HepG2 (cell line): ENCODE measurements around the gene VCL. TPM values are rescaled to one million over a fixed set of nuclear protein-coding genes. Genes with fewer than 3 reads are reported as not detected.

Experiments used
- ATAC-seq: fragments of 200-7000 bp; cut with Tn5 transposase; 3 replicates; pipeline ENCODE4 v1.9.1; 2020; ENCODE audit warnings: mild to moderate bottlenecking, moderate library complexity
- BruUV-seq: library from RNA; stranded (reverse); fragments of 400-500 nt; replicated peaks from 2 replicates; lab custom pipeline; 2021; lab: Mats Ljungman, UMichigan
- CTCF ChIA-PET: fragments of 300-600 bp; formaldehyde crosslinking; extraction: SDS; loops from one replicate; lab custom pipeline; 2021; ENCODE audit warnings: low total read pairs, inconsistent platforms, low intra/inter-chr PET ratio; lab: Yijun Ruan, JAX
- POLR2A ChIA-PET: fragments of 350-600 bp; sonication (Branson Sonifier 250); formaldehyde crosslinking; loops from one replicate; lab custom pipeline; 2020; ENCODE audit warnings: antibody characterized with exemption, inconsistent platforms; lab: Yijun Ruan, JAX
- DNase-seq: peaks from one replicate; pipeline ENCODE4 v3.0.0-alpha.2; 2015; ENCODE audit warnings: low spot score
- FAIRE-seq: peaks from 3 replicates; lab custom pipeline; 2011; peaks lifted over from hg19 to GRCh38; lab: Jason Lieb, UNC
- H2AFZ ChIP-seq: one replicate; pipeline ENCODE4 v1.6.1; 2011; ENCODE audit warnings: low read length, inconsistent platforms
- H3K27ac ChIP-seq: fragments of 300-600 bp; 3 replicates; pipeline ENCODE4 v1.8.0; 2011; ENCODE audit warnings: mixed run types, mild to moderate bottlenecking, mixed read lengths, low read length, inconsistent platforms; ENCODE audit not compliant: insufficient read depth; ENCODE audit errors: extremely low read length
- H3K27me3 ChIP-seq, 2 experiments: fragments of 200-600 bp in 1 of 2; 2 replicates in 1 of 2; 3 replicates in 1 of 2; pipeline versions ENCODE4 v1.6.0 to v1.8.0; 2011; ENCODE audit warnings: low read length in 2 of 2, mild to moderate bottlenecking in 2 of 2, moderate library complexity in 2 of 2, inconsistent platforms in 1 of 2; ENCODE audit not compliant: insufficient read depth in 2 of 2, control insufficient read depth in 1 of 2
- H3K36me3 ChIP-seq, 2 experiments: fragments of 200-600 bp in 1 of 2; replicated peaks in 1 of 2; 2 replicates in 1 of 2; 3 replicates in 1 of 2; pipeline versions ENCODE4 v1.5.1 to v1.8.0; 2011; ENCODE audit warnings: low read length in 2 of 2, inconsistent platforms in 1 of 2; ENCODE audit not compliant: insufficient read depth in 2 of 2, control insufficient read depth in 1 of 2
- H3K4me1 ChIP-seq: 2 replicates; pipeline ENCODE4 v1.5.1; 2012; ENCODE audit warnings: low read length, inconsistent platforms; ENCODE audit not compliant: insufficient read depth
- H3K4me2 ChIP-seq: 2 replicates; pipeline ENCODE4 v1.6.0; 2011; ENCODE audit warnings: low read depth, low read length, inconsistent platforms
- H3K4me3 ChIP-seq, 3 experiments: fragments of 200-600 bp in 1 of 3; sonication (generic), shearing (Covaris generic) in 1 of 3; replicated peaks in 1 of 3; 2 replicates each; pipeline ENCODE4 v1.5.1; 2011 to 2016; ENCODE audit warnings: low read length in 3 of 3, inconsistent platforms in 2 of 3, low read depth in 2 of 3, mild to moderate bottlenecking in 2 of 3, control low read depth in 1 of 3, mixed read lengths in 1 of 3; ENCODE audit not compliant: insufficient read depth in 1 of 3
- H3K79me2 ChIP-seq: one replicate; pipeline ENCODE4 v1.6.1; 2011; ENCODE audit warnings: low read length, inconsistent platforms; ENCODE audit not compliant: insufficient read depth
- H3K9ac ChIP-seq: 2 replicates; pipeline ENCODE4 v1.6.0; 2011; ENCODE audit warnings: mild to moderate bottlenecking, low read depth, low read length, inconsistent platforms; ENCODE audit not compliant: insufficient read depth
- H3K9me3 ChIP-seq: 2 replicates; pipeline ENCODE4 v1.5.1; 2012; ENCODE audit warnings: mild to moderate bottlenecking, low read length
- H4K20me1 ChIP-seq: 2 replicates; pipeline ENCODE4 v1.6.0; 2011; ENCODE audit warnings: inconsistent platforms, mild to moderate bottlenecking, low read length, moderate library complexity; ENCODE audit not compliant: insufficient read depth
- ARID2 ChIP-seq: sonication (generic); formaldehyde crosslinking; IDR thresholded peaks from 2 replicates; pipeline ENCODE4 v1.8.1; 2022; ENCODE audit warnings: mild to moderate bottlenecking, missing genetic modification reagents, borderline replicate concordance
- ATRX ChIP-seq: sonication (generic); formaldehyde crosslinking; IDR thresholded peaks from 2 replicates; pipeline ENCODE4 v1.4.0; 2020; ENCODE audit warnings: missing genetic modification reagents, borderline replicate concordance
- CREM ChIP-seq, 2 experiments: sonication (generic) in 1 of 2; formaldehyde crosslinking in 1 of 2; IDR thresholded peaks; 2 replicates each; pipeline versions ENCODE4 v1.4.0 to v1.6.1; 2016 to 2020; ENCODE audit warnings: antibody characterized with exemption in 1 of 2, mild to moderate bottlenecking in 1 of 2, missing genetic modification reagents in 1 of 2
- ELF4 ChIP-seq: sonication (generic); formaldehyde crosslinking; IDR thresholded peaks from 2 replicates; pipeline ENCODE4 v1.5.0; 2020; ENCODE audit warnings: missing genetic modification reagents, mild to moderate bottlenecking, moderate library complexity, borderline replicate concordance
- EP300 ChIP-seq, 3 experiments: sonication (generic) in 1 of 3; formaldehyde crosslinking in 1 of 3; IDR thresholded peaks; 2 replicates each; pipeline versions ENCODE4 v1.5.1 to v1.6.1; 2011 to 2020; ENCODE audit warnings: low read depth in 2 of 3, low read length in 2 of 3, borderline replicate concordance in 1 of 3, improper control_type of control experiment in 1 of 3, mild to moderate bottlenecking in 1 of 3, missing genetic modification reagents in 1 of 3, moderate library complexity in 1 of 3
- GFI1 ChIP-seq: sonication (generic); formaldehyde crosslinking; IDR thresholded peaks from 2 replicates; pipeline ENCODE4 v1.5.0; 2020; ENCODE audit warnings: missing genetic modification reagents, mild to moderate bottlenecking, borderline replicate concordance
- NAIF1 ChIP-seq: sonication (generic); formaldehyde crosslinking; IDR thresholded peaks from 2 replicates; pipeline ENCODE4 v1.5.0; 2020; ENCODE audit warnings: mild to moderate bottlenecking, missing genetic modification reagents, borderline replicate concordance
- POLR2G ChIP-seq: fragments of 200-400 bp; formaldehyde crosslinking; IDR thresholded peaks from 2 replicates; pipeline ENCODE4 v1.6.1; 2018; ENCODE audit warnings: mild to moderate bottlenecking, low read depth, low read length, moderate library complexity
- PRMT3 ChIP-seq: sonication (generic); formaldehyde crosslinking; IDR thresholded peaks from 2 replicates; pipeline ENCODE4 v1.8.1; 2022; ENCODE audit warnings: low read depth, mild to moderate bottlenecking, moderate library complexity, missing genetic modification reagents, borderline replicate concordance
- SIN3A ChIP-seq: IDR thresholded peaks from 2 replicates; pipeline ENCODE4 v1.6.1; 2011; ENCODE audit warnings: low read depth, mild to moderate bottlenecking, control low read depth, low read length, borderline replicate concordance
- SIN3B ChIP-seq: fragments of 150-350 bp; IDR thresholded peaks from 2 replicates; pipeline ENCODE4 v1.6.1; 2014; ENCODE audit warnings: low read length
- SNAI1 ChIP-seq: sonication (generic); formaldehyde crosslinking; IDR thresholded peaks from 2 replicates; pipeline ENCODE4 v1.5.0; 2020; ENCODE audit warnings: mild to moderate bottlenecking, missing genetic modification reagents, borderline replicate concordance
- TBX2 ChIP-seq: sonication (generic); formaldehyde crosslinking; IDR thresholded peaks from 2 replicates; pipeline ENCODE4 v1.5.0; 2020; ENCODE audit warnings: missing genetic modification reagents, mild to moderate bottlenecking, borderline replicate concordance
- ZFP36 ChIP-seq: fragments of 150-350 bp; IDR thresholded peaks from 2 replicates; pipeline ENCODE4 v1.6.1; 2018; ENCODE audit warnings: borderline replicate concordance, low read length, low read depth; ENCODE audit not compliant: partially characterized antibody
- ZNF12 ChIP-seq: sonication (generic); formaldehyde crosslinking; IDR thresholded peaks from 2 replicates; pipeline ENCODE4 v1.5.0; 2020; ENCODE audit warnings: missing genetic modification reagents
- ZNF605 ChIP-seq: sonication (generic); formaldehyde crosslinking; IDR thresholded peaks from 2 replicates; pipeline ENCODE4 v1.8.0; 2022; ENCODE audit warnings: mild to moderate bottlenecking, missing genetic modification reagents
- ZNF747 ChIP-seq: sonication (generic); formaldehyde crosslinking; IDR thresholded peaks from 2 replicates; pipeline ENCODE4 v1.8.1; 2023; ENCODE audit warnings: missing genetic modification reagents, mild to moderate bottlenecking, borderline replicate concordance
- WGBS: methylation state at CpG from one replicate; pipeline ENCODE4 v1.1.6; 2017; ENCODE audit warnings: low lambda C conversion rate; 5-methylcytosine and 5-hydroxymethylcytosine counted together
- in situ Hi-C: cut with HindIII; loops from 2 replicates; pipeline ENCODE4 v1.10.0; 2017; ENCODE audit warnings: low pct_unique_long_range_greater_than_20kb; ENCODE audit not compliant: extremely low pct_ligation_motif_present
- intact Hi-C: fragments of 100-400 bp; cut with micrococcal nuclease; formaldehyde crosslinking; loops from one replicate; pipeline ENCODE4 v1.10.0; 2022; ENCODE audit not compliant: unreplicated experiment
- polyA plus RNA-seq, 8 experiments: library from polyadenylated mRNA; depleted of rRNA in 3 of 8; stranded (reverse) in 7 of 8; unstranded in 1 of 8; fragments of >200 nt; fragmentation: Illumina TruSeq in 4 of 8; extraction: Trizol in 4 of 8; gene quantifications; 2 replicates each; pipeline versions ENCODE4 v1.2.1 to v1.2.3, GENCODE V29; 2011 to 2016; ENCODE audit warnings: low read depth in 4 of 8, missing spikeins in 1 of 8, mixed read lengths in 1 of 8; ENCODE audit not compliant: insufficient read depth in 1 of 8
- total RNA-seq, 5 experiments: library from RNA; depleted of rRNA; stranded (reverse); fragments of >200 nt; fragmentation: Illumina TruSeq; extraction: Trizol; gene quantifications; 2 replicates each; pipeline ENCODE4 v1.2.3, GENCODE V29; 2016; ENCODE audit warnings: low read depth in 1 of 5
- TF ChIP-seq, protein P1 (sequence below): sonication (generic); formaldehyde crosslinking; IDR thresholded peaks from 2 replicates; pipeline ENCODE4 v1.4.0; 2020; ENCODE audit warnings: missing genetic modification reagents

VCL gene
- total and polyA plus RNA-seq, 2 of the 13 experiments (the other 11 are each of a cell fraction or from before 2014, with no cell fraction given): 17.3 to 26.9 TPM

DNA sequence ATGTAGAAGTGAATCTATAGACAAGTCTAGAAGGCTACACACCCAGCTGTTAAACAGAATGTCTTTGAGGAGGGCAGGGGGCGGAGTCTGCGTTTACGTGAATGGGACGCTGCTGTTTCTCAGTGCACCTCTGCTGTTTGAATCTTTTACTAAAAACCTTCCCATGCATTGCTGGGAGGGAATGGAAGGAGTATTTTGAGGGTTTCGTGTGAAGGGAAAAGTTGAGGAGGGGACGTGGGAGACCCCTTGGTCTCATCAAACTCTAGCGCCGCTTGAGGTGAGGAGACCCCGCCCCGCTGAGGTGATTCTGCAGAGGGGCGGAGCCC, 492 bp upstream of the VCL start:
- POLR2A ChIA-PET: interaction anchor here (1.2 to 1.5 kb wide), 2 partner anchors 9 to 59 kb away, joined by 3 read pairs; no protein-coding TSS in a partner anchor
- TF ChIP-seq ZFP36 (no peak), ELF4 (CRISPR knock-in tag) (0 out of 2 replicates have a peak, but pooled peaks have one; percentile 5), CREM (IDR thresholded peaks at IDR 0.05) (peak; percentile 4; the same call in 1 of the 2 replicates), CREM (CRISPR knock-in tag; IDR thresholded peaks at IDR 0.05) (no peak), ZNF747 (CRISPR knock-in tag) (no peak), EP300 (IDR thresholded peaks at IDR 0.05; ENCODE audit: low read depth in 2 of 2, low read length in 2 of 2) (0 out of 4 replicates have a peak, but pooled peaks of 1 of the 2 experiments have one; percentile 8), EP300 (CRISPR knock-in tag; IDR thresholded peaks at IDR 0.05; ENCODE audit: borderline replicate concordance) (no peak), POLR2G (peak; percentile 22; the same call in 1 of the 2 replicates), PRMT3 (CRISPR knock-in tag) (no peak), SIN3B (0 out of 2 replicates have a peak, but pooled peaks have one; percentile 14), ZNF605 (CRISPR knock-in tag) (no peak), NAIF1 (CRISPR knock-in tag) (peak; percentile 31; the same call in 1 of the 2 replicates), TBX2 (CRISPR knock-in tag) (peak; percentile 57; the same call in 1 of the 2 replicates), SIN3A (0 out of 2 replicates have a peak, but pooled peaks have one; percentile 51), GFI1 (CRISPR knock-in tag) (0 out of 2 replicates have a peak, but pooled peaks have one; percentile 1), ARID2 (CRISPR knock-in tag) (0 out of 2 replicates have a peak, but pooled peaks have one; percentile 23), SNAI1 (CRISPR knock-in tag) (0 out of 2 replicates have a peak, but pooled peaks have one; percentile 0), ATRX (CRISPR knock-in tag) (no peak), ZNF12 (CRISPR knock-in tag) (0 out of 2 replicates have a peak, but pooled peaks have one; percentile 5)
- TF ChIP-seq, protein P1, sequence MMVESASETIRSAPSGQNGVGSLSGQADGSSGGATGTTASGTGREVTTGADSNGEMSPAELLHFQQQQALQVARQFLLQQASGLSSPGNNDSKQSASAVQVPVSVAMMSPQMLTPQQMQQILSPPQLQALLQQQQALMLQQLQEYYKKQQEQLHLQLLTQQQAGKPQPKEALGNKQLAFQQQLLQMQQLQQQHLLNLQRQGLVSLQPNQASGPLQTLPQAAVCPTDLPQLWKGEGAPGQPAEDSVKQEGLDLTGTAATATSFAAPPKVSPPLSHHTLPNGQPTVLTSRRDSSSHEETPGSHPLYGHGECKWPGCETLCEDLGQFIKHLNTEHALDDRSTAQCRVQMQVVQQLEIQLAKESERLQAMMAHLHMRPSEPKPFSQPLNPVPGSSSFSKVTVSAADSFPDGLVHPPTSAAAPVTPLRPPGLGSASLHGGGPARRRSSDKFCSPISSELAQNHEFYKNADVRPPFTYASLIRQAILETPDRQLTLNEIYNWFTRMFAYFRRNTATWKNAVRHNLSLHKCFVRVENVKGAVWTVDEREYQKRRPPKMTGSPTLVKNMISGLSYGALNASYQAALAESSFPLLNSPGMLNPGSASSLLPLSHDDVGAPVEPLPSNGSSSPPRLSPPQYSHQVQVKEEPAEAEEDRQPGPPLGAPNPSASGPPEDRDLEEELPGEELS (CRISPR knock-in tag): no peak
- TF ChIP-seq, all 625 proteins: peak for 12
- peak; percentile 23 for ATAC-seq
- H3K9me3 ChIP-seq: no peaks in the 10 kb centered on the region
- peak overlapping the region; percentile 93 for H2AFZ ChIP-seq
- no peak for DNase-seq
- BruUV-seq: no TSS peak
- intact Hi-C loops: no loop called here
- H3K4me3 ChIP-seq: peak overlapping the region; percentile 62 to 79 (median 74)
- H3K4me1 ChIP-seq: peaks cover 48% of the 10 kb centered on the region
- H3K27me3 ChIP-seq: no peaks in the 10 kb centered on the region; a peak in 1 of 5 replicates
- no peak for FAIRE-seq
- no peaks in the 10 kb centered on the region; the same call in 1 of the 2 replicates for H4K20me1 ChIP-seq
- H3K9ac ChIP-seq: peak overlapping the region; percentile 70
- peaks cover 22% of the 10 kb centered on the region for H3K79me2 ChIP-seq
- under 1% methylated on average over 9 of the region's 11 CpGs for WGBS
- no peaks in the 10 kb centered on the region for H3K36me3 ChIP-seq
- in situ Hi-C loops: no loop called here
- peak overlapping the region; percentile 74 for H3K4me2 ChIP-seq
- CTCF ChIA-PET: no interaction called here
- peak overlapping the region; percentile 59 for H3K27ac ChIP-seq
